Anterior cingulate cortex (tissue), 58 donors: ENCODE measurements around the gene HCST.
"Not testable (repeated sequence)": the region's sequence is repeated elsewhere in the genome, so short reads cannot be mapped to it uniquely, and the experiment has no call there.

Experiments
- DNase-seq, 58 donors: peaks; one replicate each; lab custom pipeline; 2025; lab: John Stamatoyannopoulos, UW

Gene HCST

GRCh38 chr19:35902870-35903475 lies 644 bp downstream of the HCST start:
- no peak for DNase-seq

GRCh38 chr19:35903550-35904179 lies 1.3 kb downstream of the HCST start:
- DNase-seq = peak in 43 of 58 donors; percentile 11 to 69 (median 43)

GRCh38 chr19:35904311-35905068 lies 2.2 kb downstream of the HCST start:
- DNase-seq = no peak

GRCh38 chr19:35905178-35905727 lies 2.9 kb downstream of the HCST start:
- DNase-seq = no peak

- DNase-seq = no peak
Measured at GRCh38 chr19:35907377-35907745, 5.0 kb downstream of the HCST start.

GRCh38 chr19:35908010-35908441 lies 5.7 kb downstream of the HCST start, which contains the start of gene TYROBP:
Gene TYROBP (minus strand): TSS chr19:35908295. CDS start chr19:35908228, 67 bp downstream.
- DNase-seq = peak in 6 of 58 donors; percentile 4 to 16 (median 6)

GRCh38 chr19:35908973-35909683 lies 6.8 kb downstream of the HCST start:
- peak in 38 of 58 donors; percentile 17 to 71 (median 37) for DNase-seq

- no peak for DNase-seq
Measured at GRCh38 chr19:35909684-35910035, 7.3 kb downstream of the HCST start.

- DNase-seq = not testable (repeated sequence)
Measured at GRCh38 chr19:35910355-35910754, 8.0 kb downstream of the HCST start.

GRCh38 chr19:35911173-35911572 lies 8.8 kb downstream of the HCST start:
- DNase-seq = no peak

- no peak for DNase-seq
Measured at GRCh38 chr19:35911790-35912189, 9.5 kb downstream of the HCST start.

- DNase-seq = no peak
Measured at GRCh38 chr19:35913589-35913988, 11.3 kb downstream of the HCST start.

GRCh38 chr19:35915443-35915842 lies 13.1 kb downstream of the HCST start:
- DNase-seq = no peak

- no peak for DNase-seq
Measured at GRCh38 chr19:35919306-35919705, 17.0 kb downstream of the HCST start.

- DNase-seq = no peak
Measured at GRCh38 chr19:35921012-35921411, 18.7 kb downstream of the HCST start.

- no peak for DNase-seq
Measured at GRCh38 chr19:35925501-35925900, 23.2 kb downstream of the HCST start.

- no peak for DNase-seq
Measured at GRCh38 chr19:35928507-35928906, 26.2 kb downstream of the HCST start.

GRCh38 chr19:35929876-35930275 lies 27.5 kb downstream of the HCST start:
- DNase-seq = no peak

GRCh38 chr19:35931161-35931873 lies 29.0 kb downstream of the HCST start:
- DNase-seq = peak; percentile 90 to 100 (median 99)

GRCh38 chr19:35931874-35932202 lies 29.5 kb downstream of the HCST start:
- no peak for DNase-seq
